GM18505 (cell line): ENCODE results near the gene PSAP.

Experiments
- ATAC-seq: cut with Tn5 transposase; IDR thresholded peaks from one replicate; pipeline ENCODE4 v1.9.1; 2021; ENCODE audit not compliant: unreplicated experiment
- POLR2A ChIP-seq: IDR thresholded peaks from 4 replicates; pipeline ENCODE4 v1.6.1; 2011; ENCODE audit warnings: borderline replicate concordance; ENCODE audit not compliant: insufficient read depth, insufficient read length; ENCODE audit errors: extremely low read depth

Gene PSAP

GRCh38 chr10:71778071-71778825 lies 72.8 kb downstream of the PSAP start:
- TF ChIP-seq POLR2A: no peak
- no peak for ATAC-seq

GRCh38 chr10:71777213-71777985 lies 73.7 kb downstream of the PSAP start:
- ATAC-seq: no peak
- no peak for TF ChIP-seq POLR2A

GRCh38 chr10:71776481-71776925 lies 74.5 kb downstream of the PSAP start:
- ATAC-seq: no peak
- no peak for TF ChIP-seq POLR2A

- TF ChIP-seq POLR2A: no peak
- no peak for ATAC-seq
Measured at GRCh38 chr10:71774916-71775702, 75.9 kb downstream of the PSAP start.

- peak; percentile 54 for ATAC-seq
- peak; percentile 82 for TF ChIP-seq POLR2A
Measured at GRCh38 chr10:71773221-71773971, 77.7 kb downstream of the PSAP start, which contains the start of gene VSIR. Gene VSIR, minus strand, starts transcription at chr10:71773520. Its CDS starts 81 bp downstream, at chr10:71773439.

GRCh38 chr10:71772832-71773220 lies 78.2 kb downstream of the PSAP start:
- no peak for ATAC-seq

GRCh38 chr10:71771821-71772617 lies 79.0 kb downstream of the PSAP start:
- no peak for TF ChIP-seq POLR2A
- no peak for ATAC-seq

More at GRCh38 chr10:71772832-71773220, 78.2 kb downstream of the PSAP start:
- no peak for TF ChIP-seq POLR2A

- TF ChIP-seq POLR2A: no peak
- no peak for ATAC-seq
Measured at GRCh38 chr10:71771204-71771603, 79.8 kb downstream of the PSAP start.

- TF ChIP-seq POLR2A: no peak
- no peak for ATAC-seq
Measured at GRCh38 chr10:71770789-71771188, 80.3 kb downstream of the PSAP start.

GRCh38 chr10:71770255-71770654 lies 80.8 kb downstream of the PSAP start:
- TF ChIP-seq POLR2A: no peak
- no peak for ATAC-seq

- peak; percentile 20 for ATAC-seq
- TF ChIP-seq POLR2A: no peak
Measured at GRCh38 chr10:71769279-71769823, 81.7 kb downstream of the PSAP start.
